Measurements from ENCODE around the gene ADRM1.

ADRM1 gene

GRCh38 chr20:62300319-62300718, 2.5 kb upstream of the ADRM1 start:
- no peak overlapping the region for H3K9ac ChIP-seq (ENCODE audit: low read length)
- no peaks in the 10 kb centered on the region for H3K9me3 ChIP-seq (ENCODE audit: low read length)
- peaks cover 19% of the 10 kb centered on the region for H3K36me3 ChIP-seq (ENCODE audit: insufficient read depth, low read length)
- no peaks in the 10 kb centered on the region for H3K27me3 ChIP-seq (ENCODE audit: control insufficient read depth in 1 of 2, insufficient read depth in 2 of 2, low read length in 2 of 2)
- no peak overlapping the region for H3K27ac ChIP-seq (ENCODE audit: low read depth, low read length)
- H3K4me1 ChIP-seq (ENCODE audit: insufficient read depth, low read length), result peaks cover 19% of the 10 kb centered on the region
- H3K4me3 ChIP-seq (ENCODE audit: low read depth in 1 of 2, low read length in 2 of 2), result no peak overlapping the region

GRCh38 chr20:62301111-62301668, 1.6 kb upstream of the ADRM1 start:
- Histone ChIP-seq H3K9me3 (ENCODE audit: low read length) (no peaks in the 10 kb centered on the region), H3K9ac (ENCODE audit: low read length) (no peak overlapping the region), H3K4me1 (ENCODE audit: insufficient read depth, low read length) (peaks cover 21% of the 10 kb centered on the region), H3K36me3 (ENCODE audit: insufficient read depth, low read length) (peaks cover 19% of the 10 kb centered on the region), H3K27ac (ENCODE audit: low read depth, low read length) (no peak overlapping the region), H3K4me3 (ENCODE audit: low read depth in 1 of 2, low read length in 2 of 2) (no peak overlapping the region), H3K27me3 (ENCODE audit: control insufficient read depth in 1 of 2, insufficient read depth in 2 of 2, low read length in 2 of 2) (no peaks in the 10 kb centered on the region)

- Histone ChIP-seq H3K4me1 (ENCODE audit: insufficient read depth, low read length) (peaks cover 21% of the 10 kb centered on the region), H3K36me3 (ENCODE audit: insufficient read depth, low read length) (peaks cover 25% of the 10 kb centered on the region), H3K9ac (ENCODE audit: low read length) (peak overlapping the region; percentile 80), H3K9me3 (ENCODE audit: low read length) (no peaks in the 10 kb centered on the region), H3K4me3 (ENCODE audit: low read depth in 1 of 2, low read length in 2 of 2) (peak overlapping the region; percentile 64 to 78), H3K27me3 (ENCODE audit: control insufficient read depth in 1 of 2, insufficient read depth in 2 of 2, low read length in 2 of 2) (no peaks in the 10 kb centered on the region), H3K27ac (ENCODE audit: low read depth, low read length) (peak overlapping the region; percentile 100)
Measured at GRCh38 chr20:62301773-62302340, 940 bp upstream of the ADRM1 start.

- H3K9me3 ChIP-seq (ENCODE audit: low read length), result no peaks in the 10 kb centered on the region
- H3K4me1 ChIP-seq (ENCODE audit: insufficient read depth, low read length), result peaks cover 21% of the 10 kb centered on the region
- H3K27me3 ChIP-seq (ENCODE audit: control insufficient read depth in 1 of 2, insufficient read depth in 2 of 2, low read length in 2 of 2), result no peaks in the 10 kb centered on the region
- H3K9ac ChIP-seq (ENCODE audit: low read length), result no peak overlapping the region
- peak overlapping the region; percentile 87 to 88 for H3K4me3 ChIP-seq (ENCODE audit: low read depth in 1 of 2, low read length in 2 of 2)
- H3K27ac ChIP-seq (ENCODE audit: low read depth, low read length), result peak overlapping the region; percentile 75
- H3K36me3 ChIP-seq (ENCODE audit: insufficient read depth, low read length), result peaks cover 36% of the 10 kb centered on the region
Measured at GRCh38 chr20:62303062-62303339, 204 bp downstream of the ADRM1 start.

GRCh38 chr20:62303340-62304226, 786 bp downstream of the ADRM1 start:
- peak overlapping the region; percentile 75 for H3K27ac ChIP-seq (ENCODE audit: low read depth, low read length)
- H3K36me3 ChIP-seq (ENCODE audit: insufficient read depth, low read length), result peaks cover 41% of the 10 kb centered on the region
- H3K27me3 ChIP-seq (ENCODE audit: control insufficient read depth in 1 of 2, insufficient read depth in 2 of 2, low read length in 2 of 2), result no peaks in the 10 kb centered on the region
- peak overlapping the region; percentile 37 for H3K9ac ChIP-seq (ENCODE audit: low read length)
- H3K4me3 ChIP-seq (ENCODE audit: low read depth in 1 of 2, low read length in 2 of 2), result peak overlapping the region; percentile 87 to 88
- H3K4me1 ChIP-seq (ENCODE audit: insufficient read depth, low read length), result peaks cover 21% of the 10 kb centered on the region
- no peaks in the 10 kb centered on the region for H3K9me3 ChIP-seq (ENCODE audit: low read length)

GRCh38 chr20:62304331-62305148, 1.7 kb downstream of the ADRM1 start:
- Histone ChIP-seq H3K36me3 (ENCODE audit: insufficient read depth, low read length) (peaks cover 48% of the 10 kb centered on the region), H3K27ac (ENCODE audit: low read depth, low read length) (peak overlapping the region; percentile 75), H3K9ac (ENCODE audit: low read length) (peak overlapping the region; percentile 37), H3K4me3 (ENCODE audit: low read depth in 1 of 2, low read length in 2 of 2) (peak overlapping the region; percentile 42 to 88), H3K4me1 (ENCODE audit: insufficient read depth, low read length) (peaks cover 21% of the 10 kb centered on the region), H3K9me3 (ENCODE audit: low read length) (no peaks in the 10 kb centered on the region), H3K27me3 (ENCODE audit: control insufficient read depth in 1 of 2, insufficient read depth in 2 of 2, low read length in 2 of 2) (no peaks in the 10 kb centered on the region)

GRCh38 chr20:62305149-62305764, 2.5 kb downstream of the ADRM1 start:
- H3K27ac ChIP-seq (ENCODE audit: low read depth, low read length), result no peak overlapping the region
- no peak overlapping the region for H3K4me3 ChIP-seq (ENCODE audit: low read depth in 1 of 2, low read length in 2 of 2)
- H3K27me3 ChIP-seq (ENCODE audit: control insufficient read depth in 1 of 2, insufficient read depth in 2 of 2, low read length in 2 of 2), result no peaks in the 10 kb centered on the region
- peaks cover 48% of the 10 kb centered on the region for H3K36me3 ChIP-seq (ENCODE audit: insufficient read depth, low read length)
- H3K4me1 ChIP-seq (ENCODE audit: insufficient read depth, low read length), result peaks cover 21% of the 10 kb centered on the region
- H3K9ac ChIP-seq (ENCODE audit: low read length), result no peak overlapping the region
- H3K9me3 ChIP-seq (ENCODE audit: low read length), result no peaks in the 10 kb centered on the region

- Histone ChIP-seq H3K27ac (ENCODE audit: low read depth, low read length) (no peak overlapping the region), H3K9me3 (ENCODE audit: low read length) (no peaks in the 10 kb centered on the region), H3K4me3 (ENCODE audit: low read depth in 1 of 2, low read length in 2 of 2) (no peak overlapping the region), H3K9ac (ENCODE audit: low read length) (no peak overlapping the region), H3K27me3 (ENCODE audit: control insufficient read depth in 1 of 2, insufficient read depth in 2 of 2, low read length in 2 of 2) (no peaks in the 10 kb centered on the region), H3K4me1 (ENCODE audit: insufficient read depth, low read length) (peaks cover 21% of the 10 kb centered on the region), H3K36me3 (ENCODE audit: insufficient read depth, low read length) (peaks cover 50% of the 10 kb centered on the region)
Measured at GRCh38 chr20:62305765-62306413, 3.1 kb downstream of the ADRM1 start.

GRCh38 chr20:62306414-62307187, 3.8 kb downstream of the ADRM1 start:
- no peak overlapping the region for H3K9ac ChIP-seq (ENCODE audit: low read length)
- H3K9me3 ChIP-seq (ENCODE audit: low read length), result no peaks in the 10 kb centered on the region
- H3K4me3 ChIP-seq (ENCODE audit: low read depth in 1 of 2, low read length in 2 of 2), result no peak overlapping the region
- peaks cover 54% of the 10 kb centered on the region for H3K36me3 ChIP-seq (ENCODE audit: insufficient read depth, low read length)
- peak overlapping the region; percentile 34 for H3K27ac ChIP-seq (ENCODE audit: low read depth, low read length)
- peaks cover 21% of the 10 kb centered on the region for H3K4me1 ChIP-seq (ENCODE audit: insufficient read depth, low read length)
- no peaks in the 10 kb centered on the region for H3K27me3 ChIP-seq (ENCODE audit: control insufficient read depth in 1 of 2, insufficient read depth in 2 of 2, low read length in 2 of 2)

Measured in muscle layer of colon (tissue), 2 donors.